BE2C (cell line): ENCODE measurements around the gene GH1.

Experiments
- DNase-seq: peaks from one replicate; pipeline ENCODE4 v3.0.0-alpha.2; 2020
- H3K27me3 ChIP-seq: fragments of 250-450 bp; sonication (Bioruptor Pico); 2 replicates; pipeline ENCODE4 v1.5.1; 2020; ENCODE audit warnings: mild to moderate bottlenecking
- H3K36me3 ChIP-seq: fragments of 250-450 bp; sonication (Bioruptor Pico); 2 replicates; pipeline ENCODE4 v1.5.1; 2020; ENCODE audit warnings: mild to moderate bottlenecking
- H3K4me1 ChIP-seq: fragments of 250-450 bp; sonication (Bioruptor Pico); 2 replicates; pipeline ENCODE4 v1.5.1; 2020
- H3K4me3 ChIP-seq: 2 replicates; pipeline ENCODE4 v1.5.1; 2011; ENCODE audit warnings: low read depth, low read length
- H3K9me3 ChIP-seq: fragments of 250-450 bp; sonication (Bioruptor Pico); 2 replicates; pipeline ENCODE4 v1.5.1; 2020
- CTCF ChIP-seq: IDR thresholded peaks from 2 replicates; pipeline ENCODE4 v1.5.1; 2012; ENCODE audit warnings: mild to moderate bottlenecking, low read depth, low read length

The GH1 gene

DNA sequence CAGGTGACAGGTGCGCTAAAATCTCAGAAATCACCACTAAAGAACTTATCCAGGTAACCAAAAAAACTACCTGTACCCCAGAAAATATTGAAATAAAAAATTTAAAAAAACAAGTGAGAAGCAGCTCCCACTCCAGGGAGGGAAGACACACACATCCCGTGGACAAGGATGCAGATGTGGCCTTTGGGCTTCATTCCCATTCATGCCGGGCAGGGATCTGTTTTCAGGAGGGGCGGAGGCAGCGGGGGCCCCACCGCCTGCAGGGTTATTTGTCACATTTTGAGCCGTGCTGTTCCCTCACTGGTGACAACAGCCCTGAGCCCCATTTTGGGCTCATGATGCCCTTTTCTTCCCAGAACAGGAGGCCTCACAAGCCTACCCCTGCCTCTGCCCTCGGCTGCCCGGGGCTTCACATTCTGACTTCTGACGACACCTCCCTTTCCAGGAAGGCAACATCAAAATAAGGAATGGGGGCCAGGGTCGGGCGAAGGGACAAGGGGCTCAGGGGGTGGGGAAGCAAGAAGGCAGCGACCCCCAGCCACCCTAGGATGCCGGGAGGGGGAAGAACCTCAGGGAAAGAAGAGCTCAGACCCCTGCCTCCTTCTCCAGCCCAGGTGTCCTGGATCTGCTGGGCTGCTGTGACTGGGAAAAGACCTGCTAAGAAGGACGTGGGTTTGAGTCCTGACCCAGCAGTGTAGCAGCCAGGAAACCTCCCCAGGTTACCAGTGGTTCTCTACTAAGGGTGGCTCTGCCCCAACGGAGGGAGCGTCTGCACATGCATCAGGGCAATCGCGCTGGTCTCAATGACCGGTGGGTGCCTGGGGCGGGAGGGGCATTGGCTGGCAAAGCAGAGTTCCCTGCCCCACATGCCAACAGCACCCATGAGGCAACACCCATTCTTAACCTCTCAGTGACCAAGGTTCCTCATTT is 15.8 kb upstream of the GH1 start:
- Histone ChIP-seq H3K4me3 (no peak overlapping the region), H3K4me1 (no peaks in the 10 kb centered on the region), H3K36me3 (no peaks in the 10 kb centered on the region), H3K9me3 (no peaks in the 10 kb centered on the region), H3K27me3 (no peaks in the 10 kb centered on the region)
- TF ChIP-seq CTCF = no peak
- DNase-seq = no peak

GRCh38 chr17:63933598-63933997 is 15.0 kb upstream of the GH1 start:
- H3K9me3 ChIP-seq = no peaks in the 10 kb centered on the region
- no peaks in the 10 kb centered on the region for H3K36me3 ChIP-seq
- no peaks in the 10 kb centered on the region for H3K27me3 ChIP-seq
- DNase-seq = no peak
- H3K4me1 ChIP-seq = no peaks in the 10 kb centered on the region
- no peak overlapping the region for H3K4me3 ChIP-seq
- no peak for TF ChIP-seq CTCF

- Histone ChIP-seq H3K9me3 (no peaks in the 10 kb centered on the region), H3K4me3 (no peak overlapping the region), H3K27me3 (no peaks in the 10 kb centered on the region), H3K36me3 (no peaks in the 10 kb centered on the region), H3K4me1 (no peaks in the 10 kb centered on the region)
- no peak for TF ChIP-seq CTCF
- no peak for DNase-seq
These were observed 14.1 kb upstream of the GH1 start for GRCh38 chr17:63932721-63933120.

- TF ChIP-seq CTCF = no peak
- no peak for DNase-seq
- H3K27me3 ChIP-seq = no peaks in the 10 kb centered on the region
- H3K9me3 ChIP-seq = no peaks in the 10 kb centered on the region
- H3K4me3 ChIP-seq = no peak within 1 kb of the TSS
- no peaks in the 10 kb centered on the region for H3K4me1 ChIP-seq
- no peaks in the 10 kb centered on the region for H3K36me3 ChIP-seq
These were observed 13.4 kb upstream of the GH1 start, which contains the start of gene CD79B for GRCh38 chr17:63931981-63932561. Gene CD79B, minus strand, starts transcription at chr17:63932331. Its CDS starts 70 bp downstream, at chr17:63932261.

DNA sequence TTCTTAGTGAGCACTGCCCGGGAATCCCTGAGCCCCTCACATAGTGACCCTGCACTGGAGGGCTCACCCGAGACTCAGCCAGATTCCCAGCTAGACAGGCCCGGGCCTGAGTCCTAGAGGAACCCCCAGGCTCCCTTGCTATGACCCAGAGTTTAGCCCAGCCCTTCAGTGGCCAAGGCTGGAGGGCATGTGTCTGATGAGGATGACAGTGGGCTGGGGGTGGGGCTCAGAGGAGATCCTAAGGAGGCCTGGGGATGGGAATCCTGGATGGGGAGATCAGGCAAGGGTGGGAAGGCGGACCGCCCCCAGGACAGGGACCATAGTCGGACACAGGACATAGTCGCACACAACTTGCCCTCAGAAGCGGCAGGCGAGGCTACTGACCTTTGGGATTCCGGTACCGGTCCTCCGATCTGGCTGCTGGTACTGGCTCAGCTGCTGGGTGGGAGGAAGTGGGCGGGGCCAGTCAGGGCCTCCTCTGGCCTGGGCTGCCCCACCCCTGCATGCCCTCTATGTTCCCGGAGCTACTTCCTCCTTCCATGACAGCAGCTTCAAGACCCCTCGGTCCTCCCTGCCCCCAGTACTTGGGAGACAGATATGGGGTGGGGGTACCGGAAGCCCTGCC is 12.4 kb upstream of the GH1 start:
- H3K9me3 ChIP-seq = no peaks in the 10 kb centered on the region
- no peaks in the 10 kb centered on the region for H3K27me3 ChIP-seq
- no peak for TF ChIP-seq CTCF
- no peak for DNase-seq
- H3K4me1 ChIP-seq = no peaks in the 10 kb centered on the region
- no peak overlapping the region for H3K4me3 ChIP-seq
- H3K36me3 ChIP-seq = no peaks in the 10 kb centered on the region
